Activated T-cell treated with anti-CD3 and anti-CD28 coated beads, Interleukin-2, amount 50 U/mL, for 72 hours (primary cell): ENCODE data around the gene LARP7. TPM values are rescaled to one million over a fixed set of nuclear protein-coding genes. Genes with fewer than 3 reads are reported as not detected.
"Not testable (repeated sequence)": the region's sequence is repeated elsewhere in the genome, so short reads cannot be mapped to it uniquely, and the experiment has no call there.

Experiments
- ATAC-seq, 2 donors: fragments of 150-1000 bp; cut with Tn5 transposase; replicated peaks in 1 of 2; 2 replicates each; pipeline ENCODE4 v1.10.0; 2021; ENCODE audit warnings: moderate library complexity in 2 of 2, mild to moderate bottlenecking in 1 of 2
- DNase-seq, 2 donors: peaks; one replicate each; pipeline ENCODE4 v3.0.0; 2021 to 2022; ENCODE audit warnings: mixed read lengths in 1 of 2
- H3K27ac Mint-ChIP-seq: one replicate; pipeline ENCODE4 v1.8.0; 2022; ENCODE audit warnings: mild to moderate bottlenecking, moderate library complexity, mixed read lengths
- H3K27me3 Mint-ChIP-seq: one replicate; pipeline ENCODE4 v1.8.0; 2022; ENCODE audit warnings: low read depth, mixed read lengths
- H3K36me3 Mint-ChIP-seq, 2 donors: one replicate each; pipeline ENCODE4 v1.8.0; 2022; ENCODE audit warnings: mixed read lengths in 2 of 2, mild to moderate bottlenecking in 1 of 2; ENCODE audit not compliant: insufficient read depth in 2 of 2
- H3K4me1 Mint-ChIP-seq: one replicate; pipeline ENCODE4 v1.8.0; 2022; ENCODE audit warnings: low read depth, mixed read lengths
- H3K4me3 Mint-ChIP-seq, 2 donors: one replicate each; pipeline ENCODE4 v1.8.0; 2022; ENCODE audit warnings: mild to moderate bottlenecking in 2 of 2, mixed read lengths in 2 of 2, moderate library complexity in 2 of 2
- H3K9me3 Mint-ChIP-seq, 2 donors: one replicate each; pipeline ENCODE4 v1.8.0; 2022; ENCODE audit warnings: mixed read lengths in 2 of 2
- total RNA-seq, 2 donors: library from RNA; stranded (reverse); gene quantifications; one replicate each; pipeline ENCODE4 v1.2.3, GENCODE V29; 2022

LARP7 gene
- total RNA-seq, 2 donors from 2014 or later = 45.7 to 49.1 TPM

DNA sequence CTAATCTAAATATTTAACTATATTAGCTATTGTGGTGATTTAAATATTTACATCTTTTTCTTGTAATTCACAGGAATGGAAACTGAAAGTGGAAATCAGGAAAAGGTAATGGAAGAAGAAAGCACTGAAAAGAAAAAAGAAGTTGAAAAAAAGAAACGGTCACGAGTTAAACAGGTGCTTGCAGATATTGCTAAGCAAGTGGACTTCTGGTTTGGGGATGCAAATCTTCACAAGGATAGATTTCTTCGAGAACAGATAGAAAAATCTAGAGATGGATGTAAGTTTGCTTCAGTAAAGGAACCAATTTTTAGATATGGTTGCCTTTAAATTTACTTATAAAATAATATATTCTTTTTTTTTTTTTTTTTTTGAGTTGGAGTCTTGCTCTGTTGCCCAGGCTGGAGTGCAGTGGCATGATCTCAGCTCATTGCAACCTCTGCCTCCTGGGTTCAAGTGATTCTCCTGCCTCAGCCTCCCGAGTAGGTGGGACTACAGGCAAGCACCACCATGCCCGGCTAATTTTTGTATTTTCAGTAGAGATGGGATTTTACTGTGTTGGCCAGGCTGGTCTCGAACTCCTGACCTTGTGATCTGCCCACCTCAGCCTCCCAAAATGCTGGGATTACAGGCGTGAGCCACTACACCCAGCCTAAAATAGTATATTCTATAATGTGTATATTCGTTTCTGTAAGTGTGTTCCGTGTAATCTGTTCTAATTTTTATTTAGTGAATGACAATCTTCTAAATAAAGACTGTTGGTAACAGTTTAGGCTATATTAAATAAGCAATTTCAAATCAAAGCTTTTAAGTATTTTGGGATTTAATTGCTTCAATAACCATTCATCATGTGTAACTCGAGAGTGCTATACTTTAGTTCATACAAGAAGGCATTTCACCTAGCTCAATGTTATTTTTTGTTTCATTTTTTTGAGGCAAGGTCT lies 7.9 kb downstream of the LARP7 start:
- peak overlapping the region; percentile 77 for H3K27ac Mint-ChIP-seq
- H3K4me3 Mint-ChIP-seq, H3K9me3 Mint-ChIP-seq: not testable (repeated sequence)

DNA sequence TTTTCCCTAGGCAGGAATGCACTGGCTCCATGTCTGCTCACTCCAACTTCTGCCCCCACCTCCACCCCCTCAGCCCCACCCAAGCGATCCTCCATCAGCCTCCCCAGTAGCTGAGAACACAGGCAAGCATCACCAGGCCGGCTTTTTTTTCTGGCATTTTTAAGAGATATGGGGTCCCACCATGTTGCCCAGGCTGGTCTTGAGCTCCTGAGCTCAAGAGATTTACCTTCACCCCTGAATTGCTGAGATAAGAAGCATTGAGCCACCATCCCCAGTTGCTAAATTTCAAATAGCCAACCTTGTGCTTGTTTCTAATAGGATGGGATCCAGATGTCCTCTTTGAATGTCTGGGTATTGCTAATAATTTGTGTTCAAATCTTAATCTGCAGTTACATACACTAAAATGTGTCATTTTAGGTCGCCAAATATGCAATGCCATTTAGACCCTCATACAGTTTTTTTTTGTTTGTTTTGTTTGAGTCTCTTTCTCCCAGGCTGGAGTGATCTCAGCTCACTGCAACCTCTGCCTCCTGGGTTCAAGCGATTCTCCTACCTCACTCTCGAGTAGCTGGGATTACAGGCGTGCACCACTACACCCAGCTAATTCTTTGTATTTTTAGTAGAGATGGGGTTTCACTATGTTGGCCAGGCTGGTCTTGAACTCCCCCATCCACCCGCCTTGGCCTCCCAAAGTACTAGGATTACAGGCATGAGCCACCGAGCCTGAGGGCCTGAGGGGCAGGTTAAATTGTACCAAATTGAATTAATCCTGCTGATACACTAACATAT lies 8.8 kb downstream of the LARP7 start:
- peak overlapping the region; percentile 46 for H3K27ac Mint-ChIP-seq
- H3K4me1 Mint-ChIP-seq = peaks cover 19% of the 10 kb centered on the region
- no peaks in the 10 kb centered on the region for H3K9me3 Mint-ChIP-seq
- DNase-seq (no peak), ATAC-seq (no peak)
- peaks cover 4 to 14% of the 10 kb centered on the region in 2 donors for H3K36me3 Mint-ChIP-seq
- H3K27me3 Mint-ChIP-seq = no peaks in the 10 kb centered on the region
- H3K4me3 Mint-ChIP-seq = no peak overlapping the region

More for the DNA sequence above, 7.9 kb downstream of the LARP7 start:
- H3K27me3 Mint-ChIP-seq, DNase-seq, ATAC-seq: not testable (repeated sequence)
- peaks cover 4 to 16% of the 10 kb centered on the region in 2 donors for H3K36me3 Mint-ChIP-seq
- peaks cover 23% of the 10 kb centered on the region for H3K4me1 Mint-ChIP-seq

DNA sequence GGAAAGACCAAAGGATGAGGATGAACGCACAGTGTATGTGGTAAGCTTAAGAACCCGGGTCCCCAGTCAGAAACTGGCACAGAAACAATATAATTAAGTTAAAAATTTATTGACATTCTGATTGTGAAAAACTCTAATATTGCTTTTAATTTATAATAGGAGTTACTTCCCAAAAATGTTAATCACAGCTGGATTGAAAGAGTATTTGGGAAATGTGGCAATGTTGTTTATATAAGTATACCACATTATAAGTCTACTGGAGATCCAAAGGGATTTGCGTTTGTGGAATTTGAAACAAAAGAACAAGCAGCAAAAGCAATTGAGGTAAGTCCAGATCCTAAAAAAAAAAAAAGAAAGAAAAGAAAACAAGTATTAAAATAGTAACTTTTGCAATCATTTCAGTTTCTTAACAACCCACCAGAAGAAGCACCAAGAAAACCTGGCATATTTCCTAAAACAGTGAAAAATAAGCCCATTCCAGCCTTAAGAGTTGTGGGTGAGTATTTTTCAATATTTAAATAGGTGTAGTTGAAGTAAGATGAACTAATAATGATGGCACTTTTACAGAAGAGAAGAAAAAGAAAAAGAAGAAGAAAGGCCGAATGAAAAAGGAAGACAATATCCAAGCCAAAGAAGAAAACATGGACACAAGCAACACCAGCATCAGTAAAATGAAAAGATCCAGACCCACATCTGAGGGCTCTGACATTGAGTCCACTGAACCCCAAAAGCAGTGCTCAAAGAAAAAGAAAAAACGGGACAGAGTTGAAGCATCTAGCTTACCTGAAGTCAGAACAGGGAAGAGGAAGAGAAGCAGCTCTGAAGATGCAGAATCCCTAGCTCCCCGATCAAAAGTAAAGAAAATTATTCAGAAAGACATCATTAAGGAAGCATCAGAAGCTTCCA lies 9.9 kb downstream of the LARP7 start:
- no peak for DNase-seq
- no peaks in the 10 kb centered on the region for H3K9me3 Mint-ChIP-seq
- peaks cover 9% of the 10 kb centered on the region for H3K4me1 Mint-ChIP-seq
- no peak overlapping the region for H3K4me3 Mint-ChIP-seq
- peaks cover 4 to 11% of the 10 kb centered on the region in 2 donors for H3K36me3 Mint-ChIP-seq
- no peak overlapping the region for H3K27ac Mint-ChIP-seq
- H3K27me3 Mint-ChIP-seq = no peaks in the 10 kb centered on the region
- ATAC-seq = no peak

DNA sequence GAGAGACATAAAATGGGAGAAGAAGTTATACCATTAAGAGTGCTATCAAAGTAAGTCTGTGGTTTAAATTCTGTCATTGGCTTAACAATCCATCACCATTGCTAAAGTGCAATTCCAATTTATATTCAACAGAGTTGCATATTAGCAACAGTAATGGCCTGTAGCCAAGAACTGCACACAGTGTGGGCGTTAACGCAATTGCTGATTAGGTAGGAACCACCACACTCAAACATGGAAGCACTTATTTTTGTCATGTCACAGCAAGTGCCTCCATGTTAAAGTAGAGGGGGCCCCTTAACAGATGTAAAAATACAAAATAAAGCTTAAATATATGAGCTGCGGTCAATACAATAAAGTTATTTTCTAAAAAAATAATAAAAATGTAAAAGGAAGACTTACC lies 10.8 kb downstream of the LARP7 start:
- ATAC-seq (no peak), DNase-seq (no peak)
- Mint-ChIP-seq H3K4me3 (no peak overlapping the region), H3K4me1 (peaks cover 6% of the 10 kb centered on the region), H3K36me3 (peaks cover 4 to 10% of the 10 kb centered on the region in 2 donors), H3K27me3 (no peaks in the 10 kb centered on the region), H3K27ac (no peak overlapping the region), H3K9me3 (no peaks in the 10 kb centered on the region)

DNA sequence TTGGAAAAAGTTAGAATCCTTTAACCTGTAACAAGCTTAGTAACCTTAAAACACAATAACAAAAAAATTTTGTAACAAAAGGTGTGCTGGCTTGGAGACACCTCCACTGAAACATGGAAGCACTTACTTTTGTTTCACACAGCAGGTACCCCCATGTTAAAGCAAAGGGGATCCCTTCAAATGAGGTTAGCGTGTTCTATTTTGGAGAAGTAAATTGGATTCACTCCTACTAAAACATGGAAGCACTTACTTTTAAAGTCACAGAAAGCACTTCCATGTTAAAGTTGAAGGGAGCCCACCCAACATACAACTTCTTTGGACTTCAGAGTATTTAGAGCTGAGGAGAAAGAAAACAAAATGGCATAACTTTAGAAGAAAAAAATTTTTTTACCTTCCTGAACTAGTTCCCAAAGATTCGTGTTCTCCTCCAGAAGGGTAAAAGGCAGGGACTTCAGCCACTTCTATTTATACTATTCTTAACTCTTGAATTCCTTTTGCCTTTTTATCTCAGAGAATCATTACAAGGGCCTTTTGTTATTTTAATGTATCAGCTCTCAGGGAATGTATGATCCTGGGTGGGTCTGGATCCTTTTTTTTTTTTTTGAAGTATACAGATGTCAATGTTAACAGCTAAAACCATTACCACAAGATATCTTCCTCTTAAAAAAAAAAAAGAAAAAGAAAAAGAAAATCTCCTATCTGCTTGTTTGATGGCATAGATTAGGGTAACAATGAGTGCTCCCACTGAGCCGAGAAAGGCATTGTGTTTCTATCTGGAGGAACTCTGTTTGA lies 11.5 kb downstream of the LARP7 start:
- peaks cover 4 to 10% of the 10 kb centered on the region in 2 donors for H3K36me3 Mint-ChIP-seq
- no peak overlapping the region for H3K4me3 Mint-ChIP-seq
- H3K27ac Mint-ChIP-seq = peak overlapping the region; percentile 42
- no peak for ATAC-seq
- H3K9me3 Mint-ChIP-seq = no peaks in the 10 kb centered on the region
- no peak for DNase-seq
- no peaks in the 10 kb centered on the region for H3K27me3 Mint-ChIP-seq
- peaks cover 3% of the 10 kb centered on the region for H3K4me1 Mint-ChIP-seq

DNA sequence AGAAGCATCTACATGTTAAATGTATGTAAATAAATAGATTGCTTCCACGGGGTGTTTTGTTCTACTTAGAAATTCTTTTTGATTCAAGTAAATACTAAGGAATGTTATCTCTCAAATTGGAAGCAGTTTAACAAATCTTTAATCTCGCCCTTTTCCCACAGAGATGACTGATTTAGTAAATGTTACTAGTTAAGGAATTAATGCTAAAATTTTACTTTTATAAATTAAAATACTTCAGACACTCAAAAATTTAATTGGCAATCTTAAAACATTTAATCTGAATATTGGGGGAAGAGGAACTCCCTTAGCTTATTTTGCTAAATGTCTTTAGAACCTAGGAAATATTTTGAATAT lies 12.1 kb downstream of the LARP7 start:
- no peaks in the 10 kb centered on the region for H3K27me3 Mint-ChIP-seq
- peaks cover 4 to 13% of the 10 kb centered on the region in 2 donors for H3K36me3 Mint-ChIP-seq
- no peaks in the 10 kb centered on the region for H3K4me1 Mint-ChIP-seq
- H3K9me3 Mint-ChIP-seq = no peaks in the 10 kb centered on the region
- no peak overlapping the region for H3K4me3 Mint-ChIP-seq
- ATAC-seq (no peak), DNase-seq (no peak)
- H3K27ac Mint-ChIP-seq = no peak overlapping the region

DNA sequence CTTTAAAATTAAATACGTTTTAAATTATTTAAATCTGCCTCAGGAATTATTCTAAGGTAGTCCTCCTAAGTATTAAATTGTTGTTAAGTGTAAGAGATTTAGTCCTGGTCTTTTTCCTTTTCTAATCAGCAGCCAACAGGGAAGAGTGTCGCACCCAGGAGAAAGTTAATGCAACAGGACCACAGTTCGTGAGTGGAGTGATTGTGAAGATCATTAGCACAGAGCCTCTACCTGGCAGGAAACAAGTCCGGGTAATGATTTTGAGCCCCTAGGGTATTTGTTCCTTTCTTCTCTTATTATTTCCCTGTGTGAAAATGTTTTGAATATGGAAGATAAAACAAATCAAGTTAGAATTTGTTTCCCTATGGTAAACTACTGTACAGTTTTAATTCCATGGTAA lies 13.4 kb downstream of the LARP7 start:
- no peak overlapping the region for H3K4me3 Mint-ChIP-seq
- H3K27ac Mint-ChIP-seq = no peak overlapping the region
- no peaks in the 10 kb centered on the region for H3K4me1 Mint-ChIP-seq
- ATAC-seq = no peak
- H3K9me3 Mint-ChIP-seq = no peaks in the 10 kb centered on the region
- H3K27me3 Mint-ChIP-seq = no peaks in the 10 kb centered on the region
- no peak for DNase-seq
- H3K36me3 Mint-ChIP-seq = peaks cover 6 to 14% of the 10 kb centered on the region in 2 donors

DNA sequence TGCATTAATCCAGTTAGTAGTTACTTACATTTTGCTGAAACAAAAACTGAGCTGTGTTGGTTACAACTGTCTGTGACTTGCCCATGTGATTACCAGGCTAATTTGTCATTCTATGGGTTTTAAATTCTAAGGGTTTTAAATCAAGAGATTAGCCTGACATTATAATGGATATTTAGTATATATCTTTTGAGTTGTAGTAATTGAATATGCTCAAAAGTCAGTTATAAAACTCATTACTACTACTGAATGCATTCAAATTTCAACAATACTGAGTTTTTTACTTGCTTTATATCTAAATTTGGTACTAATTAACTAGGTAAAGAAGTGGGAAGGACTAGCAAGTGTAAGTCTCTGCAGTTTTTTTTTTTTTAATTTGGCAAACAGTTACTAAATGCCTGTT lies 14.7 kb downstream of the LARP7 start:
- no peak overlapping the region for H3K27ac Mint-ChIP-seq
- ATAC-seq = no peak
- H3K27me3 Mint-ChIP-seq = no peaks in the 10 kb centered on the region
- H3K36me3 Mint-ChIP-seq = peaks cover 6 to 13% of the 10 kb centered on the region in 2 donors
- H3K4me3 Mint-ChIP-seq = no peak overlapping the region
- H3K4me1 Mint-ChIP-seq = no peaks in the 10 kb centered on the region
- no peak for DNase-seq
- H3K9me3 Mint-ChIP-seq = no peaks in the 10 kb centered on the region

DNA sequence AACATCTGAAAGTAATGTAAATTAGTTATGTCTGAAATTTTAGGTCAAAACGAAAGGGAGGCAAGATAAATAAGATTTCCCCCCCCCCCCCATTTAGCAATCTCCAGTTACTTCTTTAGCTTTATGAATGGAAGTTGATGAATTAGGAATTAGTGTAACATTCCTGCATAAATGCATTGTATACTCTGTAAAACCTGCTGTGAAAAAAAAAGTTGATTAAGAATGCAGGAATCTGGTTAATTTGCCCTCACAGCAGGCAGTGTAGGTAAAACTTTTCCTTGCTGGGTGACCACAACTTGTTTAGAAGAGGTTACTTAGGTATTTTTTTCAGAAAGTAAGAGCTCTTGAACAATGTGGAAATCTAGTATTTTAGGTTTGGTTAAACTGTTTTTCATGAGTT lies 15.3 kb downstream of the LARP7 start:
- Mint-ChIP-seq H3K27ac (no peak overlapping the region), H3K27me3 (no peaks in the 10 kb centered on the region), H3K36me3 (peaks cover 3 to 7% of the 10 kb centered on the region in 2 donors), H3K4me1 (no peaks in the 10 kb centered on the region), H3K9me3 (no peaks in the 10 kb centered on the region), H3K4me3 (no peak overlapping the region)
- DNase-seq (no peak), ATAC-seq (no peak)

DNA sequence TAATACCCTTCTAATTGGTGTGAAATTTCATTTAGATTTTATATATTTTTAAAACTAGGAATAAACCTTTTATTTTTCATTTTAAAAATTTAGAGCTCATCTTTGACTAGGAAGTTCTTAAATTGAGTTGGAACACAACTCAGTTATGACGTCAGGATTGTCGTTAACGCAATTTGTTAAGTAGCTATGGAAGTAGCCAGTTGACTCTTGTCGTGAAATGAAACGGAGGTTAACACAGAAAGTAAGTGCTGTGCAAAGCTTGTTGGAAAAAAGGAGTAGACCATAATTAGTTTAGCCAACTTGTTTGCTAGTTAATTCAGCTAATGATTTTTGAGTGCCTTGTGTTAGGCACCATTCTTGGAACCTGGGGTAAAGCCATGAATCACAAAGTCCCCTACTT lies 18.3 kb downstream of the LARP7 start:
- ATAC-seq (no peak), DNase-seq (no peak)
- no peaks in the 10 kb centered on the region for H3K4me1 Mint-ChIP-seq
- no peak overlapping the region for H3K4me3 Mint-ChIP-seq
- H3K9me3 Mint-ChIP-seq = no peaks in the 10 kb centered on the region
- peaks cover 2 to 6% of the 10 kb centered on the region in 2 donors for H3K36me3 Mint-ChIP-seq
- H3K27me3 Mint-ChIP-seq = no peaks in the 10 kb centered on the region
- no peak overlapping the region for H3K27ac Mint-ChIP-seq

DNA sequence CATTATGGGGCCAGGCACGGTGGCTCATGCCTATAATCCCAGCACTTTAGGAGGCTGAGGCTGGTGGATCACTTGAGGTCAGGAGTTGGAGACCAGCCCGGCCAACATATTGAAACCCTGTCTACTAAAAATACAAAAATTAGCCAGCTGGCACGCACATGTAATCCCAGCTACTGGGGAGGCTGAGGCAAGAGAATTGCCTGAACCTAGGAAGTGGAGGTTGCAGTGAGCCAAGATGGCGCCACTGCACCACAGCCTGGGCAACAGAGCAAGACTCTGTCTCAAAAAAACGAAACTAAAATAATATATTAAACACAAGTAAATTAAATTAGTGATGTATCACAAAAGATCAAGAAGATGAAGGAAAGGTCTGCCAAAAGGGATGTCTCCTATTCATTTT lies 19.2 kb downstream of the LARP7 start:
- not testable (repeated sequence) for H3K9me3 Mint-ChIP-seq, H3K36me3 Mint-ChIP-seq, H3K27me3 Mint-ChIP-seq, H3K27ac Mint-ChIP-seq, ATAC-seq, DNase-seq, H3K4me3 Mint-ChIP-seq, H3K4me1 Mint-ChIP-seq

DNA sequence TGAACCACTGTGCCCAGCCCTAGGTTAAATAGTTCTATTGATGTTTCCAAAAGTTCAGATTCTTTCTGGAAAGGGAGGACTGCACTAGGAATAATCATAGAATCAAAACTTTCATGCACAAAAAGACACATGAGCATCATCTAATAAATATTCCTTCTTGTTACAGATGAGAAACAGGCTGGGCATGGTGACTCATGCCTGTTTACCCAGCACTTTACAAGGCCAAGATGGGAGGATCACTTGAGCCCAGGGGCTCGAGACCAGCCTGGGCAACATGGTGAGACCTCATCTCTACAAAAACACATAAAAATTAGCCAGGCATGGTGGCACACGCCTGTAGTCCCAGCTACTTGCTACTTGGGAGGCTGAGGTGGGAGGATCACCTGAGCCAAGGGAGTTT lies 27.7 kb downstream of the LARP7 start:
- H3K4me3 Mint-ChIP-seq = no peak overlapping the region
- no peak overlapping the region for H3K27ac Mint-ChIP-seq
- no peaks in the 10 kb centered on the region for H3K4me1 Mint-ChIP-seq
- DNase-seq (no peak), ATAC-seq (no peak)
- no peaks in the 10 kb centered on the region for H3K27me3 Mint-ChIP-seq
- no peaks in the 10 kb centered on the region for H3K36me3 Mint-ChIP-seq
- H3K9me3 Mint-ChIP-seq = no peaks in the 10 kb centered on the region
